Upper lobe of left lung (tissue), 6 donors: ENCODE results near the gene SMTNL2. TPM values are rescaled to one million over a fixed set of nuclear protein-coding genes. Genes with fewer than 3 reads are reported as not detected.
A peak's percentile ranks its signal among the peaks of the same experiment; 100 is the strongest.
"Not testable (repeated sequence)": the region's sequence is repeated elsewhere in the genome, so short reads cannot be mapped to it uniquely, and the experiment has no call there.

Source experiments
- ATAC-seq, 2 donors: fragments of 200-7000 bp; cut with Tn5 transposase; one replicate each; pipeline ENCODE4 v1.9.1; 2022; ENCODE audit warnings: mild to moderate bottlenecking in 2 of 2, moderate library complexity in 2 of 2; ENCODE audit not compliant: low FRiP score in 2 of 2
- DNase-seq, 2 donors: peaks; one replicate each; pipeline ENCODE4 v3.0.0-alpha.2; 2019 to 2020
- H3K27ac ChIP-seq, 4 donors: fragments of 200-600 bp; sonication (generic); one replicate each; pipeline ENCODE4 v1.5.1; 2016 to 2019
- H3K27me3 ChIP-seq, 4 donors: fragments of 200-600 bp; sonication (generic); one replicate each; pipeline ENCODE4 v1.5.1; 2017 to 2019
- H3K36me3 ChIP-seq, 4 donors: fragments of 200-600 bp; sonication (generic); one replicate each; pipeline ENCODE4 v1.5.1; 2016 to 2019
- H3K4me1 ChIP-seq, 4 donors: fragments of 200-600 bp; sonication (generic); one replicate each; pipeline ENCODE4 v1.5.1; 2018 to 2019
- H3K4me3 ChIP-seq, 4 donors: fragments of 200-600 bp; sonication (generic); one replicate each; pipeline ENCODE4 v1.5.1; 2017 to 2019; ENCODE audit warnings: mild to moderate bottlenecking in 2 of 4, moderate library complexity in 1 of 4
- H3K9me3 ChIP-seq, 4 donors: fragments of 200-600 bp; sonication (generic); one replicate each; pipeline ENCODE4 v1.5.1; 2018 to 2019
- EP300 ChIP-seq, 4 donors: sonication (generic); formaldehyde crosslinking; IDR thresholded peaks; one replicate each; pipeline ENCODE4 v1.5.1; 2017; ENCODE audit warnings: antibody characterized with exemption in 4 of 4, control low read depth in 2 of 4
- POLR2A ChIP-seq, 4 donors: fragments of 450-650 bp; IDR thresholded peaks; one replicate each; pipeline ENCODE4 v1.5.1; 2016 to 2017; ENCODE audit warnings: antibody characterized with exemption in 4 of 4, mild to moderate bottlenecking in 2 of 4
- POLR2AphosphoS5 ChIP-seq, 2 donors: sonication (generic); formaldehyde crosslinking; IDR thresholded peaks; one replicate each; pipeline ENCODE4 v1.5.1; 2017; ENCODE audit warnings: antibody characterized with exemption in 2 of 2
- WGBS, 2 donors: methylation state at CpG; one replicate each; pipeline ENCODE4 v1.1.5; 2017 to 2018; 5-methylcytosine and 5-hydroxymethylcytosine counted together
- total RNA-seq, 6 donors: library from RNA; depleted of rRNA in 4 of 6; stranded (reverse); fragments of >200 nt in 4 of 6; gene quantifications; one replicate each; pipeline versions ENCODE4 v1.1.0 to v1.2.1, GENCODE V29; 2016 to 2021
- TF ChIP-seq, protein P1 (sequence below), 6 experiments: fragments of 450-650 bp in 4 of 6; fragments of 200-600 bp in 2 of 6; sonication (generic) in 2 of 6; IDR thresholded peaks; one replicate each; pipeline ENCODE4 v1.5.1; 2016 to 2019; ENCODE audit warnings: antibody characterized with exemption in 6 of 6
- donor health status: DM: no; HTN: no; CAD: no; lungs with moderate emphysema.
- donor health status: DM: no; HTN: yes; CAD: no; lungs with severe emphysema.

Gene SMTNL2
- total RNA-seq, 6 donors from 2014 or later = 0.49 to 7.3 (median 3.6) TPM

DNA sequence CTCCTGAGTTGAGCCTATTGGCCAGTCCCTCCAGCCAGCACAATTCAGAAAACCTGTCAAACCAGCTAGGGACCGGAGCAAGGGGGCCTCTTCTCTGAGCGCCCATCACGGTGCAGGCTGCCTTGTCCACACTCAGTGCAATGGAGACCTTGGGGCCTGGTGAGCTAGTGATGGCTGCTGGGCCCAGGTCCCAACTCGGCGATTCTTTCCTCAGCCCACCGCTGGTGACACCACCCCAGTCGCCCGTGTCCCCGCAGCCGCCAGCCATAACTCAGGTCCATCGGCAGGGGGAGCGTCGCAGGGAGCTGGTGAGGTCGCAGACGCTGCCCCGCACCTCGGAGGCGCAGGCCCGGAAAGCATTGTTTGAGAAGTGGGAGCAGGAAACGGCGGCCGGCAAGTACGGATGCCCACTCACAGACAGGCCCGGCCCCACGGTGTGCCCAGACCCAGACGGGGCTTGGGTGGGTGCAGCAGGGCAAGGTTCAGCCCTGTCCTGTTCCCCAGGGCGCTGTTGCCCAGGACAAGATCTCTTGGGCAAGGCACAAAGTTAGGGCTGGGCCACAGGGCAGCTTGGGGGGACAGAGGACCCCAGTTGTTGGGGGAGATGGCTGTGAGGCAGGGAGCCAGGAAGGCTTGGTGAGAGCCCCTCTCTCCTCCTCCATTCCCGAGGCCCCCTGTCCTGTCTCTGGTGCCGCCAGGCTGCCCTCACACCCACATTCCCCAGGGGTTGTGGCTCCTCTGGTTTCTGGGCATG is 10.8 kb downstream of the SMTNL2 start:
- Histone ChIP-seq H3K9me3 (no peaks in the 10 kb centered on the region), H3K4me1 (peaks cover 6 to 13% (median 8%) of the 10 kb centered on the region in 4 donors), H3K36me3 (no peaks in the 10 kb centered on the region), H3K27me3 (no peaks in the 10 kb centered on the region), H3K4me3 (peak overlapping the region in 3 of 4 donors; percentile 4 to 20 (median 17)), H3K27ac (peak overlapping the region in 3 of 4 donors; percentile 21 to 27 (median 25))
- WGBS, 2 donors = 21 to 24% methylated on average over 14 to 24 of the region's 29 CpGs
- ATAC-seq (peak in 1 of 2 donors; percentile 35), DNase-seq (peak; percentile 57 to 87)
- TF ChIP-seq POLR2A (IDR thresholded peaks at IDR 0.05) = no peak
- TF ChIP-seq, protein P1, sequence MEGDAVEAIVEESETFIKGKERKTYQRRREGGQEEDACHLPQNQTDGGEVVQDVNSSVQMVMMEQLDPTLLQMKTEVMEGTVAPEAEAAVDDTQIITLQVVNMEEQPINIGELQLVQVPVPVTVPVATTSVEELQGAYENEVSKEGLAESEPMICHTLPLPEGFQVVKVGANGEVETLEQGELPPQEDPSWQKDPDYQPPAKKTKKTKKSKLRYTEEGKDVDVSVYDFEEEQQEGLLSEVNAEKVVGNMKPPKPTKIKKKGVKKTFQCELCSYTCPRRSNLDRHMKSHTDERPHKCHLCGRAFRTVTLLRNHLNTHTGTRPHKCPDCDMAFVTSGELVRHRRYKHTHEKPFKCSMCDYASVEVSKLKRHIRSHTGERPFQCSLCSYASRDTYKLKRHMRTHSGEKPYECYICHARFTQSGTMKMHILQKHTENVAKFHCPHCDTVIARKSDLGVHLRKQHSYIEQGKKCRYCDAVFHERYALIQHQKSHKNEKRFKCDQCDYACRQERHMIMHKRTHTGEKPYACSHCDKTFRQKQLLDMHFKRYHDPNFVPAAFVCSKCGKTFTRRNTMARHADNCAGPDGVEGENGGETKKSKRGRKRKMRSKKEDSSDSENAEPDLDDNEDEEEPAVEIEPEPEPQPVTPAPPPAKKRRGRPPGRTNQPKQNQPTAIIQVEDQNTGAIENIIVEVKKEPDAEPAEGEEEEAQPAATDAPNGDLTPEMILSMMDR (IDR thresholded peaks at IDR 0.05) = peak; percentile 26 to 83 (median 66)

GRCh38 chr17:4595685-4596342 is 11.5 kb downstream of the SMTNL2 start:
- Histone ChIP-seq H3K4me3 (peak overlapping the region in 1 of 4 donors; percentile 17), H3K4me1 (peaks cover 6 to 13% (median 8%) of the 10 kb centered on the region in 4 donors), H3K27ac (peak overlapping the region in 2 of 4 donors; percentile 3 to 21)
- H3K9me3 ChIP-seq, DNase-seq, H3K36me3 ChIP-seq, ATAC-seq, H3K27me3 ChIP-seq: not testable (repeated sequence)
- WGBS, 2 donors = 80 to 96% methylated on average over 1 to 23 of the region's 23 CpGs

GRCh38 chr17:4596636-4597380 is 12.5 kb downstream of the SMTNL2 start:
- H3K4me1 ChIP-seq = peaks cover 6 to 13% (median 8%) of the 10 kb centered on the region in 4 donors
- no peaks in the 10 kb centered on the region for H3K9me3 ChIP-seq
- peak overlapping the region in 2 of 4 donors; percentile 3 to 74 for H3K27ac ChIP-seq
- no peaks in the 10 kb centered on the region for H3K36me3 ChIP-seq
- ATAC-seq (no peak), DNase-seq (no peak)
- TF ChIP-seq, protein P1 (IDR thresholded peaks at IDR 0.05) = no peak
- TF ChIP-seq POLR2AphosphoS5 (IDR thresholded peaks at IDR 0.05) = no peak
- TF ChIP-seq EP300 (IDR thresholded peaks at IDR 0.05) = no peak
- TF ChIP-seq POLR2A (IDR thresholded peaks at IDR 0.05) = no peak
- 91 to 97% methylated on average over 33 to 36 of the region's 36 CpGs for WGBS, 2 donors
- no peak overlapping the region for H3K4me3 ChIP-seq
- no peaks in the 10 kb centered on the region for H3K27me3 ChIP-seq

DNA sequence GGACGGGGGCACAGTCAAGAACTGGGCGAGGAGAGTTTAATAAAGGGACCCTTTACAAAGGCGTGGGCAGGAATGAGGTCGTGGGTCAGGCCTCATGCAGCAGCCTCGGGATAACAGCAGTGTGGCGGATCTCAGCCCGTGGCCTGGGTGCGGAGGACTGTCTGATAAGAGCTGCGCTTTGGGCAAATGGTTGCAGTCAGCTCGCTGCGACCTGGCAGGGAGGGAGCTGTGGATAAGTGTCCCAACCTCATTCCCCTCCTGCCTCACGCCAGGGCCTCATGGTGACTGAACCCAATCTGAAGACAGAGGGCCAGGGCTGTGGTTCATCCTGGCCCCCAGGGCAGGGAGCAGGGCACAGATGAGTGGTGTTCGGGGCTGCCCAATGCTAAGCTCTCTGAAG is 13.6 kb downstream of the SMTNL2 start:
- 68 to 80% methylated on average over 13 of the region's 13 CpGs for WGBS, 2 donors
- Histone ChIP-seq H3K4me1 (peaks cover 6 to 13% (median 8%) of the 10 kb centered on the region in 4 donors), H3K27ac (peak overlapping the region; percentile 70 to 78 (median 73)), H3K9me3 (no peaks in the 10 kb centered on the region), H3K4me3 (no peak overlapping the region), H3K36me3 (no peaks in the 10 kb centered on the region), H3K27me3 (no peaks in the 10 kb centered on the region)
- no peak for TF ChIP-seq POLR2A (IDR thresholded peaks at IDR 0.05)
- TF ChIP-seq EP300 (IDR thresholded peaks at IDR 0.05) = no peak
- TF ChIP-seq, protein P1 (IDR thresholded peaks at IDR 0.05) = no peak
- no peak for TF ChIP-seq POLR2AphosphoS5 (IDR thresholded peaks at IDR 0.05)
- DNase-seq (no peak), ATAC-seq (no peak)
